ENCODE measurements around the gene DUSP19.

DUSP19 gene

GRCh38 chr2:183069174-183069573 lies 9.4 kb upstream of the DUSP19 start:
- no peak for DNase-seq

- DNase-seq = no peak
Measured at GRCh38 chr2:183070942-183071844, 7.4 kb upstream of the DUSP19 start.

GRCh38 chr2:183072177-183072576 lies 6.4 kb upstream of the DUSP19 start:
- DNase-seq = no peak

- peak in 1 of 2 experiments; percentile 72 for DNase-seq
Measured at GRCh38 chr2:183078163-183078463, 434 bp upstream of the DUSP19 start.

GRCh38 chr2:183079139-183079775 lies 710 bp downstream of the DUSP19 start:
- DNase-seq = no peak

- no peak for DNase-seq
Measured at GRCh38 chr2:183081911-183082310, 3.4 kb downstream of the DUSP19 start.

GRCh38 chr2:183088061-183088460 lies 9.5 kb downstream of the DUSP19 start:
- no peak for DNase-seq

GRCh38 chr2:183089192-183089851 lies 10.8 kb downstream of the DUSP19 start:
- DNase-seq = no peak

- no peak for DNase-seq
Measured at GRCh38 chr2:183091318-183091953, 12.9 kb downstream of the DUSP19 start.

- no peak for DNase-seq
Measured at GRCh38 chr2:183091954-183092345, 13.4 kb downstream of the DUSP19 start.

- DNase-seq = no peak
Measured at GRCh38 chr2:183093857-183094657, 15.5 kb downstream of the DUSP19 start.

GRCh38 chr2:183105402-183106134 lies 27.0 kb downstream of the DUSP19 start:
- no peak for DNase-seq

GRCh38 chr2:183112577-183112976 lies 34.0 kb downstream of the DUSP19 start:
- DNase-seq = no peak

GRCh38 chr2:183113630-183114029 lies 35.1 kb downstream of the DUSP19 start:
- no peak for DNase-seq

GRCh38 chr2:183117226-183117625 lies 38.7 kb downstream of the DUSP19 start:
- no peak for DNase-seq

GRCh38 chr2:183123117-183123958 lies 44.8 kb downstream of the DUSP19 start:
- DNase-seq = peak in 1 of 2 experiments; percentile 4

- no peak for DNase-seq
Measured at GRCh38 chr2:183123959-183124221, 45.3 kb downstream of the DUSP19 start.

- peak; percentile 92 to 93 for DNase-seq
Measured at GRCh38 chr2:183124222-183124956, 45.8 kb downstream of the DUSP19 start, which contains the start of gene NUP35. Gene NUP35, plus strand, starts transcription at chr2:183124443. Its CDS starts 15 bp downstream, at chr2:183124458.

- no peak for DNase-seq
Measured at GRCh38 chr2:183124957-183125255, 46.4 kb downstream of the DUSP19 start.

GRCh38 chr2:183125659-183126341 lies 47.3 kb downstream of the DUSP19 start:
- no peak for DNase-seq

Data from NCI-H1930 (cell line).